Esophagus muscularis mucosa (tissue), 3 donors: ENCODE results near the gene GMPR2.

Experiments
- POLR2A ChIP-seq: fragments of 450-650 bp; IDR thresholded peaks from one replicate; pipeline ENCODE4 v1.6.1; 2017; ENCODE audit warnings: antibody characterized with exemption, moderate library complexity, mild to moderate bottlenecking, low read depth
- POLR2AphosphoS5 ChIP-seq, 2 donors: sonication (generic); formaldehyde crosslinking; IDR thresholded peaks; one replicate each; pipeline ENCODE4 v1.6.1; 2017; ENCODE audit warnings: antibody characterized with exemption in 2 of 2
- TF ChIP-seq, protein P1 (sequence below), 3 experiments: fragments of 200-600 bp in 2 of 3; fragments of 450-650 bp in 1 of 3; sonication (generic) in 2 of 3; IDR thresholded peaks; one replicate each; pipeline ENCODE4 v1.5.1; 2017 to 2019; ENCODE audit warnings: antibody characterized with exemption in 3 of 3, mild to moderate bottlenecking in 2 of 3, moderate library complexity in 1 of 3

DNA sequence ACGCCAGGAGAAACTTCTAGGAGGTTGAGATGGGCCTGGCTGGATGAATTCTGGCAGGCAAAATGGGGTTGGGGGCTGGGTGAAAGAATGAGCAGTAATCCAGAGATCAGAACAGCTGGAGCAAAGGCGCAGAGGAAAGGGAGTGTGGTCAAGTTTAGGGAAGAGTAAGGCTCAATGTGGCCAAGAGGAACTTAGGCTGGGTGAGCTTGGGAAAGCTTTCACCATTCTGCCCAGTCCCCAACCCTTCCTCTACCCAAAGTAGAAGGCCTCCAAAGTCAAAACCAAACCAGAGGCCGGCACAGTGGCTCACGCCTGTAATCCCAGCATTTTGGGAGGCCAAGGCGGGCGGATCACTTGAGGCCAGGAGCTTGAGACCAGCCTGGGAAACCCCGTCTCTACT lies 48.9 kb downstream of the GMPR2 start:
- TF ChIP-seq, protein P1, sequence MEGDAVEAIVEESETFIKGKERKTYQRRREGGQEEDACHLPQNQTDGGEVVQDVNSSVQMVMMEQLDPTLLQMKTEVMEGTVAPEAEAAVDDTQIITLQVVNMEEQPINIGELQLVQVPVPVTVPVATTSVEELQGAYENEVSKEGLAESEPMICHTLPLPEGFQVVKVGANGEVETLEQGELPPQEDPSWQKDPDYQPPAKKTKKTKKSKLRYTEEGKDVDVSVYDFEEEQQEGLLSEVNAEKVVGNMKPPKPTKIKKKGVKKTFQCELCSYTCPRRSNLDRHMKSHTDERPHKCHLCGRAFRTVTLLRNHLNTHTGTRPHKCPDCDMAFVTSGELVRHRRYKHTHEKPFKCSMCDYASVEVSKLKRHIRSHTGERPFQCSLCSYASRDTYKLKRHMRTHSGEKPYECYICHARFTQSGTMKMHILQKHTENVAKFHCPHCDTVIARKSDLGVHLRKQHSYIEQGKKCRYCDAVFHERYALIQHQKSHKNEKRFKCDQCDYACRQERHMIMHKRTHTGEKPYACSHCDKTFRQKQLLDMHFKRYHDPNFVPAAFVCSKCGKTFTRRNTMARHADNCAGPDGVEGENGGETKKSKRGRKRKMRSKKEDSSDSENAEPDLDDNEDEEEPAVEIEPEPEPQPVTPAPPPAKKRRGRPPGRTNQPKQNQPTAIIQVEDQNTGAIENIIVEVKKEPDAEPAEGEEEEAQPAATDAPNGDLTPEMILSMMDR (IDR thresholded peaks at IDR 0.05), result no peak
- TF ChIP-seq POLR2A (no peak), POLR2AphosphoS5 (IDR thresholded peaks at IDR 0.05) (no peak)
